NCI-H226 (cell line): ENCODE measurements around the gene GMDS.

Source experiments
- DNase-seq: peaks from one replicate; pipeline ENCODE4 v3.0.0-alpha.2; 2015

Gene GMDS

GRCh38 chr6:1607516-1608221, 637.7 kb downstream of the GMDS start:
- no peak for DNase-seq

DNA sequence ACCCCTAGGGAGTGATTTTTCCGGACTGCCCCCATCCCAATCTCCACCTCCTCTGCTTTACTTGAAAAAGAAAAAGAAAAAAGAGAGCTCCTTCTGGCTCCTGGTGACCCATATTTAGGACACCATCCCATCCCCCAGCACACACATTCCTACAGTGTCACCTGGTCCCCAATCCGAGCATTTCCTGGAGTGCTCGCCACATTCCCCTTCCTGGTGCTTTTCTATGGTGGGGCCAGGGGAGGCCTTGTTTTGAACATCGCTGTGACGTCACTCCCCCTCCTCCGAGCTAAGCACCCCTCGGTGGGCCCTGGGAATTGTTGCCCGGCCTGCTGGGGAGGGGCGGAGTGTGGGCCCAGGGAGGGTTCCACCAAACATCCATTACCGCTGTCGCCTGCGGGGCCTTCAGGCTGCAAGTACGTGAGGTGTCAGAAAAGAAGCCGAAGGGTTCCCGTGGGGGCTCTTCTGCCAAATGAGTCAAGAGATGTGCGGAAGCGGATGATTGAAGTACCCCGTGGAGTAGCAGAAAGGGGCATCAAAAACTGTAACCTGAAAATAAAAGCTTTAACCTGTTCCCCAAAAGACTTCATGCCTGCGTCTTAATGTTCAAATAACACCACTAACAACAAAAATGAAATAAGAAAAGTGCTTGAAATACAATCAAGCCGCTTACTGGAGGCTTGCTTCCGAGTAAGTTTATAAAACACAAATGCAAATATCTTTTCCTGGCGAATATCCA, 638.5 kb downstream of the GMDS start:
- DNase-seq: no peak

GRCh38 chr6:1605893-1606779, 639.3 kb downstream of the GMDS start:
- DNase-seq: no peak

- DNase-seq: no peak
Observed at GRCh38 chr6:1605004-1605892, 640.2 kb downstream of the GMDS start.

DNA sequence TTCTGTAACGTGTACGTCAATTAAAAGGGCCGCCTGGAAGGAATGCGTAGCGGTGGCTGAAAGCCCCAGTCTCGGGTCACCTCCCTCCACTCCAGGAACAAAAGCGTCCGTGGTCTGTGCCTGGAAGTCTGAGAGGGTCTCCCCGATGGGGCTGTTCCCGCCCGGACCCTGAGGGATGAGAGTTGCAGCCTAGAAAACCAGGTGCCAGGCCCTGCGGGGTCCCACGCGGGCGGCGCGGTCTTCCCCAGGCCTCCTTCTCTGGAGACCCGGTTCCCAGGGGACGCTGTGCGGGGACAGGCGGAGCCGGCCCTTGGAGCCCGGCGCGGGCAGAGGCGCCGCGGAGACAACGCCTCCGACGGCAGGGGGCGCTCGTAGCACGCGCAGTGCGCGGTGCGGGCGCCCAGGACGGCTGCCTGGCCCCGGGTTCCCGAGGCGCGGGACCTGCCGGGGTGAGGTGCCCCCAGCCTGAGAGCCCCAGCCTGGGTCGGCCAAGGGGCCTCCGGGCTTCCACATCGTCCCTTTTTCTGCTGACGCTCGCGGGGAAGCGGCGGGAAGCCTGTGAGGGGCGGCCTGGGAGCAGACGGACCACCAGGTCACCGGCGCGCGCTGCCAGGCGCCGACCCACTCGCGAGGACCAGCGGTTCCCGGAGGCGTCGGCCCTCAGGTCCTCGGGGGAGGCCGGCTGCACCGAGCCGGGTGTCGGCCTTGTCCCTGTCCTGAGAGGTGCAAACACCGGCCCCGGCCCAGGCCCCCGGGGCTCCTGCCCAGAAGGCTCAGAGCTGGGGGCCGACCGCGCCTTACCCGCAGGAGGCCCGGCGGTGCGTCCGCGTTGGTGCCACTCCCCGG, 641.0 kb downstream of the GMDS start:
- DNase-seq: peak; percentile 43

- no peak for DNase-seq
Observed at GRCh38 chr6:1603708-1604107, 641.7 kb downstream of the GMDS start.

DNA sequence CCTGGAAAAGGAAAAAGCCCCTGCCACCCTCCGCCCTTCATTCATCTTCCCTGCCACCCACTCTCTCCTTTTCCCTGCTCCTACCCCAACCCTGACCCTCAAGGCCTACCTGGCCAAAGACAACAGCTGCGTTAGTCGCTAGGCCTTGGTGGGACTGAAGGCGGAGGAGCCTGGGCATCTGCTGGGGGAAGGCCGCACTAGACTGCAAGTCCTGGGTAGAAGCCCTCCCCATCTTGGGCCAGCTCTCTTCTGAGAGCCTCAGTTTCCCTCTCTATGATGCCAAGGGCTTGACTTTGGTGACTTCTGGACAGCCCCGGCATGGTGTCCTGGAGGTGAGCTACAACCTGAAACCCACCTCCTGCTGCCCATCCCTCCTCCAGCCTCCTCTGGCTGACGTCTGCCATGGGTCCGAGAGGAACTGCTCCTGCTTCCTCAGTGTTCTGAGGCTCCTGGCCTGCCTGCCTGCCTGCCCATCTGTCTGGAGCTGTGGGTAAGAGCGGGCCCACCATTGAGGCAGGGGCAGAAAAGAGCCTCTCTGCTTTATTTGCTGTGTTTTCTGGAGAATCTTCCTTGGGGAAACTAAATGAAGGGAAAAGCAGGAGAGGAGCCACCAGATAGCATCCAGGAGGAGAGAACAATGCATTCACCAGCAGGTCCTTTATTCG, 643.2 kb downstream of the GMDS start:
- no peak for DNase-seq

DNA sequence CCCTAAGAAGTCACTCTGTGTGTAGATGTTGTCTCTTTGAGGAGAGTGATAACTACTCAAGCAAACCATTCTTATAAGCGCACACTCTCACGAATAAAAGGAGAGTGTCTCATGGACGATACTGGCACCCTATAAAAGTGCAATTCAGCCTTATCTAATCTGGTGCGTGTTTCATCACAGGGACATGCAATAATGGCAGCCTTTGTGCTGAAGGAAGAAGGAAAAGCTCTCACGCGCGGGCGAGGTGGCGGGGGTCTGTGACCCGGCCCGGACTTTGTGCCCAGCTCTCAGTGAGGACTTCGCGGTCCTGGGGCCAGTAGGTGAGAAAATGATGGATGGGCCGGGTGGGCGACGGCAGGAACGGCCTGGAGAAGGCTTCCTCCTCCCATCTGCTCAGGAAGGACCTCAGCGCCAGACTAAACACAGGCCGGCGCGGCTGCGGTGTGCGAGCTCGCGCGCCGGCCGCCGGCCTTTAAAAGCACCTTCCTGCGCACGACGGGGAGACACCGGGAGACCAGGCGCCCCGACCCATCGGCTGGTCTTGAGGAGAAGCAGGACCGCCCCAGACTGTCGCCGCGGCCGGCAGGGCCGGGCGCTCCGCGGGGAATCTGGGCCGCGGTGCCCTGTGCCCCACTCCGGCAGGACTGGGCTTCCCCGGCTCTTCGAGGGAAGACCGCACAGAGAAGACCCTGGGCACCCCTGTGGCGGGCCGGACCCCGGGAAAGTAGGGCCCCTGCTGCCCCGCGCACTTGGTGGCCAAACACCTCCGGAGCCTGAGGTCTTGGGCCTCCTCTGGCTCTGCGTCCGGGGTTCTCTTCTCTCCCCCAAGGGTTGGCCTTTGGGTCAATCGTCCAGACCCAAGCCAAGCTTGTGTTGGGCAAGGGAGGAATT, 644.0 kb downstream of the GMDS start:
- no peak for DNase-seq

DNA sequence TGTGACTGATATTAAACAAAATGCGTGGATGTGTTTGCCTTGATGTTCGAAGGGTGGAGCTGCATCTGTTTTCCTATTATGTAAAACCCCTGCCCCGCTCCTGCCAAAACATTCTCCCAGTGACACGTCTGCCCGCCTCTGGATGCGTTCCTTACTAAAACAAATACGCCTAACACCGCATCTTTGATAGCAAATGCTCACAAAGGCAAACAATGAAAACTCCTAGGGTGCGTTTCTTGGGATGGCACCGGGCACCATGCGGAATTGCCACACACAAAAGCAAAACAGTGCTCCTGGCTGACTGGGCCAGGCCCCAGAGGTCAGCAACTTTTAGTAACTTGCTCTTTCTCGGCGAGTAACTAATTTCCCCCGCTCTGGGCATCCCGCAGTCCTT, 644.6 kb downstream of the GMDS start:
- DNase-seq: no peak

GRCh38 chr6:1600063-1600763, 645.2 kb downstream of the GMDS start:
- DNase-seq: no peak

DNA sequence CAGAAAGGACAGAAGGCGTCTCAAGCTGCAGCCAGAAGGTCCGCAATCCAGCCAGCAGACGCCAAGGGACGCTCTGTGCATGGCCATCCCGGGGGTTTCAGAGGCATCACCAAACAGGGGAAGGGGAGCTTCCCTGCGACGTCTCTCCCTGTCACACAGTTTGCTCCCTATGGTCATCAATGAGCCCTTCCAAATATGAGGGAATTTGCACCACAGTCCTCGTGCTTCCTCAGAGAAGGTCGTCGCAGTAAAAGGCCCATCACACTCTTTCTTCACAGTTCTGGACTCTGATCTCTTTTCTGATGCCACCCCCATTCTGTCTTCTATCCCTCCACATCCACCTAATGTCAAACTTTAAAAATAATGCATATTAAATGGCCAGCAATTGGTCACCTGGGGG, 645.9 kb downstream of the GMDS start:
- no peak for DNase-seq

DNA sequence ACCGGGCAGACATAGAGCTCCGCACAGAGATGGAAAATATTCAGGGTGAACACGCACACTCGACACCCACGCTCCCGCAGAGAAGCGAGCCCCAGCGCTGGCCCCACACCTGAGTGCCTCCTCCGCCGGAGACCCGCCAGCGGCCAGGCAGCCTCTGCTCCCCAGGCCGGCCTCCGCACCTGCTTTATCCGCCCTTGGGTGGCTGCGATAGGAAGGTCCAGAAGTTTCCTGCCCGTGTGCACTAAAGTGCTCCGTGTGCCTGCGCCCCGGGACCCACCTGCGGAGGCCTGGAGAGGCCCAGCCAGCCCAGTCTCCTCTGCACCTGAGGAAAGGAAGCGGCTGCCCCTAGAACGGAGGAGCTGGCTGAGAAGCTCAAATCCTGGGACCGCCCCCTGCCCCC, 646.5 kb downstream of the GMDS start:
- no peak for DNase-seq

- DNase-seq: no peak
Observed at GRCh38 chr6:1598433-1598832, 647.0 kb downstream of the GMDS start.

GRCh38 chr6:1597924-1598323, 647.5 kb downstream of the GMDS start:
- peak; percentile 66 for DNase-seq

- DNase-seq: no peak
Observed at GRCh38 chr6:1597121-1597744, 648.2 kb downstream of the GMDS start.

DNA sequence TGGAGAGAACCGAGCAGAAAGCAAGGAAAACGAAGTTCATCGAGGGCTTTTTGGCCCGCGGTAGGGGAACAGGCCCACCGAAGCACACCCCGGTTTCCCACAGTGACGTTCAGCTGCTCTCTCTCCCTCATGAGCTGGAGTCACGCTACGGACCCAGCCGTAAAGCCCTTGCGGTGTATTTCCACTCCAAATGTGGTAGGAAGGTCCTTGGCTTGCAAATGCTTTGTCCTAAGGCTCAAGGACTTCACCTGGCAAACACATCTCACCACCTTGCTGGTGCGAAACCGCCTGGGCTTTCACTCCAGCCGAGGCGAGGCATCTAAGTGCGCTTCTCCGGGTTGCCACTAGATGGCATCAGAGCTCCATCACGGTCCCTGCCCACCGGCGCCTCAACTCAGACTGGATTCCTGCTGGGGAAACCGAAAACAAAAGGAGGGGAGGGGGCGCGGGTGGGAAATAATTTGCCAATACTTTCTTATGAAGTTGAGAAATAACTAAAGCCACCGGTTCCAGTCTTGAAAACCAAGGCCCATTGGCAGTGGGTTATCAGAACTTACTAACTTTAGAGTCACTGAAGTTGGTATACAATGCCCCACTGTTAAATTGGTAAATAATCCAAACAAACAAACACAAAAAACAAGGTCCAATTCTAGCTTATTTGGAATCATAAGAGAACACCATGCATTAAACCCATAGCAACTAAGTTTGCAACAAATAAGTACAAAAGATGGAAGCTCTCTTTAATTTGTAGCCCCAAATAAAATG, 649.1 kb downstream of the GMDS start:
- DNase-seq: no peak

- no peak for DNase-seq
Observed at GRCh38 chr6:1595271-1596087, 649.9 kb downstream of the GMDS start.
